ENCODE measurements around the gene CSF2.

Gene CSF2

GRCh38 chr5:132054697-132055440 lies 18.7 kb upstream of the CSF2 start:
- no peak for TF ChIP-seq CTCF (IDR thresholded peaks at IDR 0.05; ENCODE audit: low read depth, low read length)
- no peak overlapping the region for H3K4me3 ChIP-seq (ENCODE audit: low read depth, low read length)

GRCh38 chr5:132055441-132055807 lies 18.2 kb upstream of the CSF2 start:
- no peak overlapping the region for H3K4me3 ChIP-seq (ENCODE audit: low read depth, low read length)
- no peak for TF ChIP-seq CTCF (IDR thresholded peaks at IDR 0.05; ENCODE audit: low read depth, low read length)

- TF ChIP-seq CTCF (IDR thresholded peaks at IDR 0.05; ENCODE audit: low read depth, low read length), result no peak
- H3K4me3 ChIP-seq (ENCODE audit: low read depth, low read length), result no peak overlapping the region
Observed at GRCh38 chr5:132055808-132056609, 17.6 kb upstream of the CSF2 start.

- TF ChIP-seq CTCF (IDR thresholded peaks at IDR 0.05; ENCODE audit: low read depth, low read length), result no peak
- no peak overlapping the region for H3K4me3 ChIP-seq (ENCODE audit: low read depth, low read length)
Observed at GRCh38 chr5:132056610-132057497, 16.7 kb upstream of the CSF2 start.

- no peak overlapping the region for H3K4me3 ChIP-seq (ENCODE audit: low read depth, low read length)
- TF ChIP-seq CTCF (IDR thresholded peaks at IDR 0.05; ENCODE audit: low read depth, low read length), result no peak
Observed at GRCh38 chr5:132057498-132058255, 15.9 kb upstream of the CSF2 start.

- no peak overlapping the region for H3K4me3 ChIP-seq (ENCODE audit: low read depth, low read length)
- TF ChIP-seq CTCF (IDR thresholded peaks at IDR 0.05; ENCODE audit: low read depth, low read length), result no peak
Observed at GRCh38 chr5:132058646-132059042, 14.9 kb upstream of the CSF2 start.
